ENCODE data around the gene GPA33. TPM values are rescaled to one million over a fixed set of nuclear protein-coding genes. Genes with fewer than 3 reads are reported as not detected.

GPA33 gene
- total RNA-seq, result under 1 TPM in 1 of 4 donors, not detected in 3; 0.10 TPM

GRCh38 chr1:167090314-167090942 is at the start of gene GPA33:
Gene GPA33 (minus strand): TSS chr1:167090377. CDS start chr1:167090287, 90 bp downstream.
- no peak for TF ChIP-seq POLR2A (IDR thresholded peaks at IDR 0.05)
- no peak for TF ChIP-seq CTCF (IDR thresholded peaks at IDR 0.05)
- 83 to 97% methylated on average over 1 of the region's 1 CpG for WGBS, 2 donors
- no peak within 1 kb of the TSS for H3K4me3 ChIP-seq (ENCODE audit: low read depth, poor library complexity, severe bottlenecking)
- DNase-seq (ENCODE audit: low spot score in 2 of 2), result no peak
- intact Hi-C loops (cut with DNase I; ENCODE audit: low total_unique reads), result no loop called here

- H3K4me3 ChIP-seq (ENCODE audit: low read depth, poor library complexity, severe bottlenecking), result no peak overlapping the region
- 83 to 87% methylated on average over 1 of the region's 1 CpG for WGBS, 2 donors
- intact Hi-C loops (cut with DNase I; ENCODE audit: low total_unique reads), result no loop called here
- TF ChIP-seq CTCF (IDR thresholded peaks at IDR 0.05) (no peak), POLR2A (IDR thresholded peaks at IDR 0.05) (no peak)
- no peak for DNase-seq (ENCODE audit: low spot score in 2 of 2)
Observed at GRCh38 chr1:167138703-167139102, 48.5 kb upstream of the GPA33 start.

- intact Hi-C loops (cut with DNase I; ENCODE audit: low total_unique reads), result no loop called here
- H3K4me3 ChIP-seq (ENCODE audit: low read depth, poor library complexity, severe bottlenecking), result no peak overlapping the region
- no peak for DNase-seq (ENCODE audit: low spot score in 2 of 2)
- 67 to 74% methylated on average over 3 of the region's 3 CpGs for WGBS, 2 donors
- TF ChIP-seq CTCF (IDR thresholded peaks at IDR 0.05), result no peak
Observed at GRCh38 chr1:167137793-167138510, 47.8 kb upstream of the GPA33 start.

- DNase-seq (ENCODE audit: low spot score in 2 of 2), result no peak
- WGBS, 2 donors, result 37 to 51% methylated on average over 6 of the region's 6 CpGs
- no peak for TF ChIP-seq CTCF (IDR thresholded peaks at IDR 0.05)
- no peak for TF ChIP-seq POLR2A (IDR thresholded peaks at IDR 0.05)
- no peak overlapping the region for H3K4me3 ChIP-seq (ENCODE audit: low read depth, poor library complexity, severe bottlenecking)
- intact Hi-C loops (cut with DNase I; ENCODE audit: low total_unique reads), result no loop called here
Observed at GRCh38 chr1:167137332-167137781, 47.2 kb upstream of the GPA33 start.

GRCh38 chr1:167136806-167137205 is 46.6 kb upstream of the GPA33 start:
- intact Hi-C loops (cut with DNase I; ENCODE audit: low total_unique reads), result no loop called here
- H3K4me3 ChIP-seq (ENCODE audit: low read depth, poor library complexity, severe bottlenecking), result no peak overlapping the region
- TF ChIP-seq CTCF (IDR thresholded peaks at IDR 0.05), result no peak
- no peak for TF ChIP-seq POLR2A (IDR thresholded peaks at IDR 0.05)
- WGBS, 2 donors, result 65 to 96% methylated on average over 2 of the region's 2 CpGs
- DNase-seq (ENCODE audit: low spot score in 2 of 2), result no peak
